Astrocyte of the spinal cord (primary cell): ENCODE data around the gene SPATA31D3.
A peak's percentile ranks its signal among the peaks of the same experiment; 100 is the strongest.
"Not testable (repeated sequence)": the region's sequence is repeated elsewhere in the genome, so short reads cannot be mapped to it uniquely, and the experiment has no call there.

Experiments
- DNase-seq: peaks from one replicate; pipeline ENCODE4 v3.0.0; 2011; ENCODE audit warnings: low read depth, low spot score
- H3K4me3 ChIP-seq: 2 replicates; pipeline ENCODE4 v1.5.1; 2011; ENCODE audit warnings: low read depth, mild to moderate bottlenecking, low read length, moderate library complexity
- CTCF ChIP-seq: IDR thresholded peaks from 2 replicates; pipeline ENCODE4 v1.5.1; 2012; ENCODE audit warnings: low read depth, mild to moderate bottlenecking, low read length, inconsistent platforms
- in situ Hi-C: cut with HindIII; loops from 2 replicates; pipeline ENCODE4 v1.10.0; 2017; ENCODE audit warnings: low sequenced_read_pairs

SPATA31D3 gene

GRCh38 chr9:81943393-81943792 lies at the start of gene SPATA31D3:
TSS of gene SPATA31D3 (plus strand) at chr9:81943500. CDS start at chr9:81943586, 86 bp downstream.
- in situ Hi-C loops, result not testable (repeated sequence)

GRCh38 chr9:81893929-81894328 lies 49.4 kb upstream of the SPATA31D3 start:
- in situ Hi-C loops, result no loop called here
- TF ChIP-seq CTCF, result no peak
- H3K4me3 ChIP-seq, result no peak overlapping the region
- peak; percentile 52 for DNase-seq

More at GRCh38 chr9:81943393-81943792, at the start of gene SPATA31D3:
- not testable (repeated sequence) for H3K4me3 ChIP-seq, DNase-seq

- no peak for TF ChIP-seq CTCF
- no peak for DNase-seq
- H3K4me3 ChIP-seq, result no peak overlapping the region
- in situ Hi-C loops, result no loop called here
Observed at GRCh38 chr9:81894891-81895290, 48.4 kb upstream of the SPATA31D3 start.

GRCh38 chr9:81896070-81896469 lies 47.2 kb upstream of the SPATA31D3 start:
- DNase-seq, result no peak
- no peak overlapping the region for H3K4me3 ChIP-seq
- in situ Hi-C loops, result no loop called here
- no peak for TF ChIP-seq CTCF

GRCh38 chr9:81898851-81899250 lies 44.4 kb upstream of the SPATA31D3 start:
- DNase-seq, result no peak
- H3K4me3 ChIP-seq, result no peak overlapping the region
- no peak for TF ChIP-seq CTCF
- in situ Hi-C loops, result no loop called here

GRCh38 chr9:81902196-81902595 lies 41.1 kb upstream of the SPATA31D3 start:
- DNase-seq, result no peak
- H3K4me3 ChIP-seq, result no peak overlapping the region
- in situ Hi-C loops, result no loop called here
- no peak for TF ChIP-seq CTCF

- in situ Hi-C loops, result no loop called here
- no peak for DNase-seq
- no peak for TF ChIP-seq CTCF
- no peak overlapping the region for H3K4me3 ChIP-seq
Observed at GRCh38 chr9:81902626-81903025, 40.7 kb upstream of the SPATA31D3 start.
